A549 (cell line): ENCODE data around the gene TCTA. TPM values are rescaled to one million over a fixed set of nuclear protein-coding genes. Genes with fewer than 3 reads are reported as not detected.

ENCODE experiments used
- ATAC-seq, 2 experiments: fragments of 200-7000 bp in 1 of 2; fragments of >200 bp in 1 of 2; cut with Nextera tagmentation in 1 of 2; cut with Tn5 transposase in 1 of 2; 3 replicates each; pipeline versions ENCODE4 v1.8.0 to v1.9.1; 2018 to 2020; ENCODE audit warnings: mild to moderate bottlenecking in 1 of 2, moderate library complexity in 1 of 2
- CTCF ChIA-PET: fragments of 300-600 bp; sonication (Branson Sonifier 250); formaldehyde crosslinking; extraction: SDS; loops from one replicate; lab custom pipeline; 2021; ENCODE audit warnings: antibody characterized with exemption, inconsistent platforms; lab: Yijun Ruan, JAX
- POLR2A ChIA-PET: fragments of 350-600 bp; formaldehyde crosslinking; extraction: SDS; loops from one replicate; lab custom pipeline; 2021; ENCODE audit warnings: antibody characterized with exemption, inconsistent platforms; lab: Yijun Ruan, JAX
- DNase-seq, 2 experiments: peaks; one replicate each; pipeline versions ENCODE4 v3.0.0 to v3.0.0-alpha.2; 2011 to 2016; ENCODE audit warnings: low read depth in 1 of 2, low spot score in 1 of 2
- FAIRE-seq: peaks from 2 replicates; lab custom pipeline; 2011; peaks lifted over from hg19 to GRCh38; lab: Jason Lieb, UNC
- H3K27ac ChIP-seq, 2 experiments: fragments of >200 bp; sonication (Bioruptor Twin); formaldehyde crosslinking; 3 replicates each; pipeline ENCODE4 v1.5.1; 2016 to 2017
- H3K4me1 ChIP-seq: fragments of >200 bp; sonication (Bioruptor Twin); formaldehyde crosslinking; 3 replicates; pipeline ENCODE4 v1.6.1; 2016
- H3K4me2 ChIP-seq: fragments of >200 bp; sonication (Bioruptor Twin); formaldehyde crosslinking; 3 replicates; pipeline ENCODE4 v1.6.1; 2016
- H3K4me3 ChIP-seq: fragments of >200 bp; sonication (Bioruptor Twin); formaldehyde crosslinking; 3 replicates; pipeline ENCODE4 v1.5.1; 2016
- H3K9me3 ChIP-seq: fragments of >200 bp; sonication (Bioruptor Twin); formaldehyde crosslinking; 3 replicates; pipeline ENCODE4 v1.6.1; 2016
- BHLHE40 ChIP-seq: IDR thresholded peaks from 2 replicates; pipeline ENCODE4 v1.6.1; 2012; ENCODE audit warnings: low read depth, low read length, inconsistent platforms
- CEBPB ChIP-seq, 2 experiments: fragments of >200 bp in 1 of 2; sonication (Bioruptor Twin) in 1 of 2; formaldehyde crosslinking in 1 of 2; IDR thresholded peaks; 2 replicates each; pipeline ENCODE4 v1.6.1; 2012 to 2016
- EHF ChIP-seq: fragments of 250-450 bp; sonication (Bioruptor Pico); IDR thresholded peaks from 2 replicates; pipeline ENCODE4 v1.5.0; 2020; ENCODE audit warnings: mild to moderate bottlenecking
- EHMT2 ChIP-seq: fragments of 200-600 bp; sonication (generic); IDR thresholded peaks from 2 replicates; pipeline ENCODE4 v1.6.1; 2016; ENCODE audit warnings: antibody characterized with exemption, low read depth, mild to moderate bottlenecking, moderate library complexity
- ESRRA ChIP-seq: fragments of 150-350 bp; IDR thresholded peaks from 2 replicates; pipeline ENCODE4 v1.6.1; 2014; ENCODE audit warnings: mild to moderate bottlenecking, low read length, borderline replicate concordance
- FOXS1 ChIP-seq: fragments of 250-450 bp; sonication (Bioruptor Pico); IDR thresholded peaks from 2 replicates; pipeline ENCODE4 v1.5.0; 2020; ENCODE audit warnings: mild to moderate bottlenecking, moderate library complexity
- GATA3 ChIP-seq: IDR thresholded peaks from 2 replicates; pipeline ENCODE4 v1.6.1; 2012; ENCODE audit warnings: borderline replicate concordance
- HOXA7 ChIP-seq: fragments of 250-450 bp; sonication (Bioruptor Pico); IDR thresholded peaks from 2 replicates; pipeline ENCODE4 v1.5.0; 2020; ENCODE audit warnings: mild to moderate bottlenecking, moderate library complexity
- HOXB13 ChIP-seq: fragments of 250-450 bp; sonication (Bioruptor Pico); IDR thresholded peaks from 2 replicates; pipeline ENCODE4 v1.5.0; 2020; ENCODE audit warnings: low read depth, mild to moderate bottlenecking, moderate library complexity
- KDM1A ChIP-seq: fragments of 200-600 bp; sonication (generic); IDR thresholded peaks from 2 replicates; pipeline ENCODE4 v1.6.1; 2016; ENCODE audit warnings: low read depth, mild to moderate bottlenecking
- MAZ ChIP-seq: fragments of 150-350 bp; IDR thresholded peaks from 2 replicates; pipeline ENCODE4 v1.6.1; 2014; ENCODE audit warnings: antibody characterized with exemption, low read depth, low read length, borderline replicate concordance
- MYC ChIP-seq: IDR thresholded peaks from 2 replicates; pipeline ENCODE4 v1.6.1; 2012; ENCODE audit warnings: mild to moderate bottlenecking, inconsistent platforms, low read length, improper control_type of control experiment, borderline replicate concordance
- NFE2L2 ChIP-seq: fragments of 150-350 bp; conservative IDR thresholded peaks from 2 replicates; pipeline ENCODE4 v1.6.1; 2014; ENCODE audit warnings: low read length
- POLR2A ChIP-seq: IDR thresholded peaks from 2 replicates; pipeline ENCODE4 v1.6.1; 2012; ENCODE audit warnings: mild to moderate bottlenecking, low read length
- POLR2AphosphoS2 ChIP-seq: conservative IDR thresholded peaks from 2 replicates; pipeline ENCODE4 v1.6.1; 2012; ENCODE audit warnings: low read length, improper control_type of control experiment, inconsistent platforms
- RNF2 ChIP-seq: fragments of 200-600 bp; sonication (generic); IDR thresholded peaks from 2 replicates; pipeline ENCODE4 v1.6.1; 2016; ENCODE audit warnings: low read depth, mild to moderate bottlenecking, antibody characterized with exemption, moderate library complexity, borderline replicate concordance
- SREBF2 ChIP-seq: fragments of 450-650 bp; IDR thresholded peaks from 2 replicates; pipeline ENCODE4 v1.6.1; 2014; ENCODE audit warnings: mild to moderate bottlenecking, moderate library complexity
- TFCP2L1 ChIP-seq: fragments of 250-450 bp; sonication (Bioruptor Pico); IDR thresholded peaks from 2 replicates; pipeline ENCODE4 v1.5.0; 2021; ENCODE audit warnings: mild to moderate bottlenecking
- TP53 ChIP-seq: fragments of 250-450 bp; sonication (Bioruptor Pico); IDR thresholded peaks from 2 replicates; pipeline ENCODE4 v1.5.0; 2021; ENCODE audit warnings: mild to moderate bottlenecking, moderate library complexity
- ZFP36 ChIP-seq: fragments of 450-650 bp; IDR thresholded peaks from 2 replicates; pipeline ENCODE4 v1.6.1; 2014; ENCODE audit warnings: borderline replicate concordance; ENCODE audit not compliant: partially characterized antibody
- ZNF302 ChIP-seq: fragments of 250-450 bp; sonication (Bioruptor Pico); IDR thresholded peaks from 2 replicates; pipeline ENCODE4 v1.9.0; 2021; ENCODE audit warnings: inconsistent platforms, mild to moderate bottlenecking, moderate library complexity
- WGBS: methylation state at CpG from one replicate; pipeline ENCODE4 v1.1.6; 2017; ENCODE audit errors: missing lambda C conversion rate; 5-methylcytosine and 5-hydroxymethylcytosine counted together
- polyA plus RNA-seq, 4 experiments: library from polyadenylated mRNA; depleted of rRNA in 3 of 4; stranded (reverse); fragments of >200 nt; fragmentation: RNase III in 1 of 4; extraction: RNeasy Plus Mini Kit Qiagen cat#74134 plus additional on column Dnase treatment in 1 of 4; gene quantifications; 2 replicates in 3 of 4; 3 replicates in 1 of 4; pipeline ENCODE4 v1.2.3, GENCODE V29; 2011 to 2017
- TF ChIP-seq, protein P1 (sequence below): fragments of 250-450 bp; sonication (Bioruptor Pico); IDR thresholded peaks from 2 replicates; pipeline ENCODE4 v1.5.0; 2020; ENCODE audit warnings: low read depth, mild to moderate bottlenecking, moderate library complexity
- TF ChIP-seq, protein P2 (sequence below): fragments of 250-450 bp; sonication (Bioruptor Pico); IDR thresholded peaks from 2 replicates; pipeline ENCODE4 v1.5.0; 2021; ENCODE audit warnings: mild to moderate bottlenecking, moderate library complexity, borderline replicate concordance
- TF ChIP-seq, protein P3 (sequence below): fragments of 200-600 bp; sonication (generic); IDR thresholded peaks from 2 replicates; pipeline ENCODE4 v1.6.1; 2016; ENCODE audit warnings: antibody characterized with exemption, mild to moderate bottlenecking, moderate library complexity
- TF ChIP-seq, protein P4 (sequence below): fragments of >200 bp; sonication (Bioruptor Twin); formaldehyde crosslinking; IDR thresholded peaks from 3 replicates; pipeline ENCODE4 v1.5.1; 2016

TCTA gene
- polyA plus RNA-seq, 2 of the 4 experiments (the other 2 are of a cell fraction): 14.6 to 14.8 TPM

DNA sequence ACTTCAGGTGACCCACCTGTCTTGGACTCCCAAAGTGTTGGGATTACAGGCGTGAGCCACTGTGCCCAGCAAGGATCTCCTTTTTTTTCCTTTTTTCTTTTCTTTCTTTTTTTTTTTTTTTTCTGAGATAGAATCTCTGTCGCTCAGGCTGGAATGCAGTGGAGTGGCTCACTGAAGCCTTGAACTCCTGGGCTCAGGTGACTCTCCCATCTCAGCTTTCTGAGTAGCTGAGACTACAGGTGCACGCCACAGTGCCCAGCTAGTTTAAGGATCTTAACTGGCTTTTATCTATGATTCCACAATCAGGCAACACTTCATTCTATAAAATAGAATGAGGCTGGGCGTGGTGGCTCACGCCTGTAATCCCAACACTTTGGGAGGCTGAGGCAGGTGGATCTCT is 33.2 kb downstream of the TCTA start (continued):
- TF ChIP-seq FOXS1 (CRISPR knock-in tag) (no peak), MYC (no peak), HOXA7 (CRISPR knock-in tag) (no peak), ZFP36 (no peak), SREBF2 (no peak), ESRRA (no peak), POLR2AphosphoS2 (no peak)

DNA sequence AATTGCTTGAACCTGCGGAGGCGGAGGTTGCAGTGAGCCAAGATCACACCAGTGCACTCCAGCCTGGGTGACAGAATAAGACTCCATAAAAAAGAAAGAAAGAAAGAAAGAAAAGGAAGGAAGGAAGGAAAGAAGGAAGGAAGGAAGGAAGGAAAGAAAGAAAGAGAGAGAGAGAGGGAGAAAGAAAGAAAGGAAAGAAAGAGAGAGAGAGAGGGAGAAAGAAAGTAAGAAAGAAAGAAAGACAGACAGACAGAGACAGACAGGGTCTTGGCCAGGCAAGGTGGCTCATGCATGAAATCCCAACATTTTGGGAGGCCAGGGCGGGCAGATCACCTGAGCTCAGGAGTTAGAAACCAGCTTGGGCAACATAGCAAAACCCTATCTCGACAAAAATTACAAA is 41.4 kb downstream of the TCTA start:
- CTCF ChIA-PET: interaction anchor here (0.6 to 3.0 kb wide), 6 partner anchors 9 to 464 kb away, joined by 3 to 10 read pairs (median 5); partner anchors contain the start of gene KLHDC8B
- POLR2A ChIA-PET: no interaction called here
- ATAC-seq: no peak
- Histone ChIP-seq H3K27ac (no peak overlapping the region), H3K9me3 (no peaks in the 10 kb centered on the region), H3K4me3 (no peak overlapping the region), H3K4me1 (peaks cover 13% of the 10 kb centered on the region), H3K4me2 (no peak overlapping the region)
- 77% methylated on average over 4 of the region's 4 CpGs for WGBS
- no peak for FAIRE-seq
- no peak for DNase-seq
- TF ChIP-seq POLR2A (no peak), GATA3 (no peak), TFCP2L1 (CRISPR knock-in tag) (no peak), HOXB13 (CRISPR knock-in tag) (no peak), BHLHE40 (no peak), ZNF302 (CRISPR knock-in tag) (no peak), EHF (CRISPR knock-in tag) (no peak), NFE2L2 (no peak), ZFP36 (no peak), TP53 (no peak), EHMT2 (no peak), RNF2 (no peak), MAZ (no peak), CEBPB (IDR thresholded peaks at IDR 0.05) (no peak), POLR2AphosphoS2 (no peak), KDM1A (no peak)
- TF ChIP-seq, protein P1, sequence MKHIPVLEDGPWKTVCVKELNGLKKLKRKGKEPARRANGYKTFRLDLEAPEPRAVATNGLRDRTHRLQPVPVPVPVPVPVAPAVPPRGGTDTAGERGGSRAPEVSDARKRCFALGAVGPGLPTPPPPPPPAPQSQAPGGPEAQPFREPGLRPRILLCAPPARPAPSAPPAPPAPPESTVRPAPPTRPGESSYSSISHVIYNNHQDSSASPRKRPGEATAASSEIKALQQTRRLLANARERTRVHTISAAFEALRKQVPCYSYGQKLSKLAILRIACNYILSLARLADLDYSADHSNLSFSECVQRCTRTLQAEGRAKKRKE (CRISPR knock-in tag): no peak
- TF ChIP-seq, protein P2, sequence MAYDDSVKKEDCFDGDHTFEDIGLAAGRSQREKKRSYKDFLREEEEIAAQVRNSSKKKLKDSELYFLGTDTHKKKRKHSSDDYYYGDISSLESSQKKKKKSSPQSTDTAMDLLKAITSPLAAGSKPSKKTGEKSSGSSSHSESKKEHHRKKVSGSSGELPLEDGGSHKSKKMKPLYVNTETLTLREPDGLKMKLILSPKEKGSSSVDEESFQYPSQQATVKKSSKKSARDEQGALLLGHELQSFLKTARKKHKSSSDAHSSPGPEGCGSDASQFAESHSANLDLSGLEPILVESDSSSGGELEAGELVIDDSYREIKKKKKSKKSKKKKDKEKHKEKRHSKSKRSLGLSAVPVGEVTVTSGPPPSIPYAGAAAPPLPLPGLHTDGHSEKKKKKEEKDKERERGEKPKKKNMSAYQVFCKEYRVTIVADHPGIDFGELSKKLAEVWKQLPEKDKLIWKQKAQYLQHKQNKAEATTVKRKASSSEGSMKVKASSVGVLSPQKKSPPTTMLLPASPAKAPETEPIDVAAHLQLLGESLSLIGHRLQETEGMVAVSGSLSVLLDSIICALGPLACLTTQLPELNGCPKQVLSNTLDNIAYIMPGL (CRISPR knock-in tag): no peak
- TF ChIP-seq, protein P3, sequence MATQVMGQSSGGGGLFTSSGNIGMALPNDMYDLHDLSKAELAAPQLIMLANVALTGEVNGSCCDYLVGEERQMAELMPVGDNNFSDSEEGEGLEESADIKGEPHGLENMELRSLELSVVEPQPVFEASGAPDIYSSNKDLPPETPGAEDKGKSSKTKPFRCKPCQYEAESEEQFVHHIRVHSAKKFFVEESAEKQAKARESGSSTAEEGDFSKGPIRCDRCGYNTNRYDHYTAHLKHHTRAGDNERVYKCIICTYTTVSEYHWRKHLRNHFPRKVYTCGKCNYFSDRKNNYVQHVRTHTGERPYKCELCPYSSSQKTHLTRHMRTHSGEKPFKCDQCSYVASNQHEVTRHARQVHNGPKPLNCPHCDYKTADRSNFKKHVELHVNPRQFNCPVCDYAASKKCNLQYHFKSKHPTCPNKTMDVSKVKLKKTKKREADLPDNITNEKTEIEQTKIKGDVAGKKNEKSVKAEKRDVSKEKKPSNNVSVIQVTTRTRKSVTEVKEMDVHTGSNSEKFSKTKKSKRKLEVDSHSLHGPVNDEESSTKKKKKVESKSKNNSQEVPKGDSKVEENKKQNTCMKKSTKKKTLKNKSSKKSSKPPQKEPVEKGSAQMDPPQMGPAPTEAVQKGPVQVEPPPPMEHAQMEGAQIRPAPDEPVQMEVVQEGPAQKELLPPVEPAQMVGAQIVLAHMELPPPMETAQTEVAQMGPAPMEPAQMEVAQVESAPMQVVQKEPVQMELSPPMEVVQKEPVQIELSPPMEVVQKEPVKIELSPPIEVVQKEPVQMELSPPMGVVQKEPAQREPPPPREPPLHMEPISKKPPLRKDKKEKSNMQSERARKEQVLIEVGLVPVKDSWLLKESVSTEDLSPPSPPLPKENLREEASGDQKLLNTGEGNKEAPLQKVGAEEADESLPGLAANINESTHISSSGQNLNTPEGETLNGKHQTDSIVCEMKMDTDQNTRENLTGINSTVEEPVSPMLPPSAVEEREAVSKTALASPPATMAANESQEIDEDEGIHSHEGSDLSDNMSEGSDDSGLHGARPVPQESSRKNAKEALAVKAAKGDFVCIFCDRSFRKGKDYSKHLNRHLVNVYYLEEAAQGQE: no peak
- TF ChIP-seq, protein P4, sequence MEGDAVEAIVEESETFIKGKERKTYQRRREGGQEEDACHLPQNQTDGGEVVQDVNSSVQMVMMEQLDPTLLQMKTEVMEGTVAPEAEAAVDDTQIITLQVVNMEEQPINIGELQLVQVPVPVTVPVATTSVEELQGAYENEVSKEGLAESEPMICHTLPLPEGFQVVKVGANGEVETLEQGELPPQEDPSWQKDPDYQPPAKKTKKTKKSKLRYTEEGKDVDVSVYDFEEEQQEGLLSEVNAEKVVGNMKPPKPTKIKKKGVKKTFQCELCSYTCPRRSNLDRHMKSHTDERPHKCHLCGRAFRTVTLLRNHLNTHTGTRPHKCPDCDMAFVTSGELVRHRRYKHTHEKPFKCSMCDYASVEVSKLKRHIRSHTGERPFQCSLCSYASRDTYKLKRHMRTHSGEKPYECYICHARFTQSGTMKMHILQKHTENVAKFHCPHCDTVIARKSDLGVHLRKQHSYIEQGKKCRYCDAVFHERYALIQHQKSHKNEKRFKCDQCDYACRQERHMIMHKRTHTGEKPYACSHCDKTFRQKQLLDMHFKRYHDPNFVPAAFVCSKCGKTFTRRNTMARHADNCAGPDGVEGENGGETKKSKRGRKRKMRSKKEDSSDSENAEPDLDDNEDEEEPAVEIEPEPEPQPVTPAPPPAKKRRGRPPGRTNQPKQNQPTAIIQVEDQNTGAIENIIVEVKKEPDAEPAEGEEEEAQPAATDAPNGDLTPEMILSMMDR: no peak
